BE2C (cell line): ENCODE data around the gene CPED1.

Experiments used
- DNase-seq: peaks from one replicate; pipeline ENCODE4 v3.0.0-alpha.2; 2020
- H3K27me3 ChIP-seq: fragments of 250-450 bp; sonication (Bioruptor Pico); 2 replicates; pipeline ENCODE4 v1.5.1; 2020; ENCODE audit warnings: mild to moderate bottlenecking
- H3K36me3 ChIP-seq: fragments of 250-450 bp; sonication (Bioruptor Pico); 2 replicates; pipeline ENCODE4 v1.5.1; 2020; ENCODE audit warnings: mild to moderate bottlenecking
- H3K4me1 ChIP-seq: fragments of 250-450 bp; sonication (Bioruptor Pico); 2 replicates; pipeline ENCODE4 v1.5.1; 2020
- H3K4me3 ChIP-seq: 2 replicates; pipeline ENCODE4 v1.5.1; 2011; ENCODE audit warnings: low read depth, low read length
- H3K9me3 ChIP-seq: fragments of 250-450 bp; sonication (Bioruptor Pico); 2 replicates; pipeline ENCODE4 v1.5.1; 2020
- TF ChIP-seq, protein P1 (sequence below): IDR thresholded peaks from 2 replicates; pipeline ENCODE4 v1.5.1; 2012; ENCODE audit warnings: mild to moderate bottlenecking, low read depth, low read length

CPED1 gene

DNA sequence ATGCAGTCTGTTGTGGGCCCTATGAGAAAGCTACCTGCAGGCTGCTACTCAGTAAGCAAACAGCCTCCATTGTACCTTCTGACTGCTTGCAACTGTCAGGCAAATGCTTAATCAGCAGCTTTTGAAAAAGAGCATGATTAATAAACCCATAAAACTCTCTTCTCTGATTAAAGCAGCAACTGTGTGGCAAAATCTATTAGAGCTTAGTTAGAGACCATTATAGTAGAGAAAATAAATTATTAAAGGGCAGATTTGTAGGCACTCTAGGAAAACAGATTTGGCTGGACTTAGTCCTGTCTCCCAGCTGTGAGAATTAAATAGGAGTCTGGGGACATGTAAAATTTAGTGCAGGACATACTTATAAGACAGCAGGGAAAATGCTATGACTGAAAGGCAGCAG is 207.8 kb downstream of the CPED1 start:
- no peaks in the 10 kb centered on the region for H3K9me3 ChIP-seq
- DNase-seq, result no peak
- H3K4me3 ChIP-seq, result no peak overlapping the region
- no peaks in the 10 kb centered on the region for H3K36me3 ChIP-seq
- TF ChIP-seq, protein P1, sequence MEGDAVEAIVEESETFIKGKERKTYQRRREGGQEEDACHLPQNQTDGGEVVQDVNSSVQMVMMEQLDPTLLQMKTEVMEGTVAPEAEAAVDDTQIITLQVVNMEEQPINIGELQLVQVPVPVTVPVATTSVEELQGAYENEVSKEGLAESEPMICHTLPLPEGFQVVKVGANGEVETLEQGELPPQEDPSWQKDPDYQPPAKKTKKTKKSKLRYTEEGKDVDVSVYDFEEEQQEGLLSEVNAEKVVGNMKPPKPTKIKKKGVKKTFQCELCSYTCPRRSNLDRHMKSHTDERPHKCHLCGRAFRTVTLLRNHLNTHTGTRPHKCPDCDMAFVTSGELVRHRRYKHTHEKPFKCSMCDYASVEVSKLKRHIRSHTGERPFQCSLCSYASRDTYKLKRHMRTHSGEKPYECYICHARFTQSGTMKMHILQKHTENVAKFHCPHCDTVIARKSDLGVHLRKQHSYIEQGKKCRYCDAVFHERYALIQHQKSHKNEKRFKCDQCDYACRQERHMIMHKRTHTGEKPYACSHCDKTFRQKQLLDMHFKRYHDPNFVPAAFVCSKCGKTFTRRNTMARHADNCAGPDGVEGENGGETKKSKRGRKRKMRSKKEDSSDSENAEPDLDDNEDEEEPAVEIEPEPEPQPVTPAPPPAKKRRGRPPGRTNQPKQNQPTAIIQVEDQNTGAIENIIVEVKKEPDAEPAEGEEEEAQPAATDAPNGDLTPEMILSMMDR, result no peak
- peaks cover 11% of the 10 kb centered on the region for H3K27me3 ChIP-seq
- no peaks in the 10 kb centered on the region for H3K4me1 ChIP-seq

DNA sequence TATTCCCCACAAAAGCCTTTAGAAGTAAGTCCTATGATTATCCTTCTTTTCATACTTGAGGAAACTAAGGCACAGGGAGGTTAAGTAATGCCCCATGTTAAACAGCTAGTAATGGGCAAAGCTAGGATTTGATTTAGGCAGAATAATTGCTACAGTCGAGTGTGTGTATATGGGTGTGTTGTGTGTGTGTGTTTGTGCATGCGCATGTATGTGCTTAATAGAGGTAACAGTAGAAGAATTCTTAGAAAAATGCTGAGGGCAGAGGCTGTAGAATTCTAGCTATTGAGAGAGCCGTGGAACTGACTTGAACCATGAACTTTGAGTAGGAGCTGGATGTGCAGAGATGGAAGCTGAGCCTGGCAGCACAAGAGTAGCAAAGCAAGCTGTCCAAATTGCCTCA is 208.9 kb downstream of the CPED1 start:
- TF ChIP-seq, protein P1, result no peak
- Histone ChIP-seq H3K9me3 (no peaks in the 10 kb centered on the region), H3K4me1 (no peaks in the 10 kb centered on the region), H3K36me3 (no peaks in the 10 kb centered on the region), H3K27me3 (0 out of 2 replicates have a peak, but pooled peaks cover 3% of the 10 kb centered on the region), H3K4me3 (no peak overlapping the region)
- DNase-seq, result no peak

GRCh38 chr7:121198502-121198901 is 210.0 kb downstream of the CPED1 start:
- 0 out of 2 replicates have a peak, but pooled peaks cover 3% of the 10 kb centered on the region for H3K27me3 ChIP-seq
- no peak overlapping the region for H3K4me3 ChIP-seq
- H3K36me3 ChIP-seq, result no peaks in the 10 kb centered on the region
- no peak for DNase-seq
- no peaks in the 10 kb centered on the region for H3K9me3 ChIP-seq
- no peaks in the 10 kb centered on the region for H3K4me1 ChIP-seq
- TF ChIP-seq, protein P1, result no peak

GRCh38 chr7:121202125-121202524 is 213.6 kb downstream of the CPED1 start:
- TF ChIP-seq, protein P1, result no peak
- DNase-seq, result no peak
- 0 out of 2 replicates have a peak, but pooled peaks cover 3% of the 10 kb centered on the region for H3K27me3 ChIP-seq
- no peaks in the 10 kb centered on the region for H3K4me1 ChIP-seq
- H3K4me3 ChIP-seq, result no peak overlapping the region
- H3K36me3 ChIP-seq, result no peaks in the 10 kb centered on the region
- H3K9me3 ChIP-seq, result no peaks in the 10 kb centered on the region

DNA sequence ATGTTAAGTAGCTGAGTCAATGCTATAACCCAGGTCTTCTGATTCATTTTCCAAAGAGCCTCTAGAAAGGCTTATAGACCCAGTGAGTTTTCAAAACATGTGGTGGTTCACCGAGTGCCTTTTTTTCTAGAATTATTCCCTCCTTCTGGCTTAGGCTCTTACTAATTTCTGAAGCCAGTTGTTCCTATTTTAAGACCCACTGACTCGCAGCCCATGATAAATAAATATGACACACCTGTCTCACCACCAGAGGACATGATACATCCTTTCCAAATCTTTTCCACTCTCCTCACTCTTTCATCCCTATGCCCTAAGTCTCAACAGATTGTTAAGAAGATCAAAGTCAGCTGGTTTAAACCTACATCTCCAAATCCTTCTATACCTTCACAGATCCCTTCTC is 214.3 kb downstream of the CPED1 start:
- no peaks in the 10 kb centered on the region for H3K36me3 ChIP-seq
- TF ChIP-seq, protein P1, result no peak

DNA sequence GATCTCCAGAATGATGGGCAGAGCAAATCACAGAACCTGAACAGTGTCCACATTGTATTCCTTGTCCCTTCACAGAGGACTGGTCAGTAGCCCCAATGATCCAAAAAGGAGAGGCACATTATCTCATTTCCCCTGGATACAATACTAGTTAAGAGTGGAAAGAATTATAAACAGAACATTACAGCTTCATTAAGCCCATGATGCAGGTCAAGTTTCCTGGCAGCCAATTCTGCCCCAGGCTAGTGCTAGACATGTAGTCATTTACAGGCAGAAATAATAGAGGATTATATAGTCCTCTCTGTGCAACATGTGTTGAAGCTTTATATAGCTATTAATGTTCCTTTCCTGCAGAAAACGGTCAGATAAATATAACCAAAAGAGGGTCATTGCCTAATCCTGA is 216.0 kb downstream of the CPED1 start:
- no peaks in the 10 kb centered on the region for H3K9me3 ChIP-seq
- H3K4me3 ChIP-seq, result no peak overlapping the region
- TF ChIP-seq, protein P1, result no peak
- peak; percentile 14 for DNase-seq
- no peaks in the 10 kb centered on the region for H3K27me3 ChIP-seq
- H3K36me3 ChIP-seq, result no peaks in the 10 kb centered on the region
- H3K4me1 ChIP-seq, result no peaks in the 10 kb centered on the region

More for the DNA sequence above, 214.3 kb downstream of the CPED1 start:
- Histone ChIP-seq H3K9me3 (no peaks in the 10 kb centered on the region), H3K4me3 (no peak overlapping the region), H3K4me1 (no peaks in the 10 kb centered on the region), H3K27me3 (no peaks in the 10 kb centered on the region)
- DNase-seq, result no peak
